SIG-M5 (cell line): ENCODE measurements around the gene EFCAB7.

ENCODE experiments used
- DNase-seq: peaks from one replicate; lab custom pipeline; 2025; lab: John Stamatoyannopoulos, UW

The EFCAB7 gene

DNA sequence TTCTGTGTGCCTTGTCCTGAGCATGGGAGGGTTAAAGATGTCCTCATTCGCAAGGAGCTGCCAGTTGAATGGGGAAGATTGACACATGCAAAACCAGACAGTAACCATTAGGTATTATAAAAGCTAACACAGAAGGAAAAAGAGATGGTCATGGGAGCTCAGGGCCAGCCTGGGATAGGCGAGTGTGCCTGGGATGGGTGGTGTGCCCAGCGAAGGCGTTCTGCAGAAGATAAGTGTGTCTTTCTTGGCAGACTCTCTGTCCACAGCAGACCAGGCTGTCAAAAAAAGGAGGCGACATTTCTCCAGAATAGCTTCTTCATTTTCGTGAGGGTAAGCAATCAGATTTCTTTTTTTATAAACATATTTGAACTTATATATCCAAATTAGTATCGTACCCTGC is 84.0 kb downstream of the EFCAB7 start:
- no peak for DNase-seq

DNA sequence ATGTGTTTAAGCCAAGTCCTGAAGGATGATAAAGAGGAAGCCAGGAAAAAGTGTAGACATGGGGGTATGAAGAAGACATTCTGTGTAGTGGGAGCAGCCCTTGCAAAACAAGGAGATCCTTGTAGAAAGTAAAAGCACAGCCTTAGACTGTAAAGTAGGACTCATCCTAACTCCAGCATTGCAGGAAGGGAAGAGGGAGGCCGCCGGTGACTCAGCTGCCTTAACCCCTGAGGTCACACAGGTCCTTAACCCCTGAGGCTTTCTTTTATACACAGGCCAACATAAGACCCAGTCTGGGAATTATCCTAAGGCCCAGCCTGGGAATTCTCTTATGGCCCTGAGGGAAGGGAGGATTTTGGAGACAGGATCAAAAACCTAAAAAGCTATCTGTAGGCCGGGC is 87.9 kb downstream of the EFCAB7 start:
- DNase-seq: no peak

GRCh38 chr1:63612564-63612963 is 89.2 kb downstream of the EFCAB7 start:
- DNase-seq: no peak

DNA sequence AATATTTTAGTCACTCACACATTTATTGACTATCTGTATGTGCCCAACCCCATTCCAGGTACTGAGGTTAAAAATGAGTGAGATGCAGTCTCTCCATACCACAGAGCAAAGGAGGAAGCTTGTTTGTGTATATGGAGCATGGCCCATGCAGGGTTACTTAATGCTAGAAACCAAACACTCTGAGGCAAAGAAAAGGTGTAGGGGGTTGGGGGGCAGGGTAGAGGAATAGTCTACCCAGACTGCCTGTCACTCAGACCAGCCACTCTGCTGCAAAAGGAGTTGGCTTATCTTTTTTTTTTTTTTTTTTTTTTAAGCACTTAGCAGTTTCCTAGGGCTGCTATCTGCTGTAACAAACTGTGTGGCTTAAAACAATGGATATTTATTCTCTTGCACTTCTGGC is 89.6 kb downstream of the EFCAB7 start:
- no peak for DNase-seq

- DNase-seq: no peak
These were observed 92.6 kb downstream of the EFCAB7 start for GRCh38 chr1:63615768-63616420.

GRCh38 chr1:63617450-63617849 is 94.1 kb downstream of the EFCAB7 start:
- DNase-seq: no peak

DNA sequence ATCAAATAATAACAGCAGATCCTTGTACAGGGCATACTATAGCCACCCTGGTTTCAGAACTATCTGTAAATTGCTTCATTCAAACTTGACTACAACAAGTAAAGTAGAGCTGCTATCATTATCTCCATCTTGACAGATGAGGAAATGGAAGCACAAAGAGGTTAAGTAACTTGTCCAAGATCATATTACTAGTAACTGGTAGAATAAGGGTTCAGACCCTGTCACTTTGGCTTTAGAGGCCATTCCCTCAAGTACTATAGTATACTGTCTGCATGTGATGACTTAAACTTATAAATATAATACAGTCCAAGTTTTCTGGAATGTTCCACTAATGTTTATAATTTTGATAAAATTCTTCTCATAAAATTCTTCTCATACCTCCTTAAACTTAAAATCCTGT is 94.7 kb downstream of the EFCAB7 start:
- DNase-seq: no peak

- no peak for DNase-seq
These were observed 96.2 kb downstream of the EFCAB7 start for GRCh38 chr1:63619558-63619957.

DNA sequence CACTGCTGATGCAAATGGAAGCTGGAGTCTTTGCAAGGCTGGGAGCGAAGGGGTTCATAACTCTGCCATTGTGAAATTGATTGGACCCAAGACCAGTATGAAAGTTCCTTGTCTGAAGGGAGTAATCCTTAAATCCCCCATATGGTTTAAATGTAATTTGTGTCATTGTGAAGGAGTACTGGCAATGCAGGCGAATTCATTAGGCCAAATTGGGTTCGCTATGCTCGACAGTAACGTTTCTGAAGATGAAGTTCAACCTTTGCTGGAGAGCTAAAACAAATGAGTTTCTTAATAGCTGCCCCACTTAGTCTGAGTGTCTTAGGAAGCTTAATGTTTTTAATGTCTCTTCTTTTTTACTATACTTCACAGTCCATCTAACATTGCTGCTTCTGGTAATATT is 97.3 kb downstream of the EFCAB7 start:
- no peak for DNase-seq

- DNase-seq: no peak
These were observed 97.8 kb downstream of the EFCAB7 start for GRCh38 chr1:63621075-63621474.

- no peak for DNase-seq
These were observed 98.4 kb downstream of the EFCAB7 start for GRCh38 chr1:63621698-63622097.
